GM18907 (cell line): ENCODE data around the gene TCL1A.
"Not testable (repeated sequence)": the region's sequence is repeated elsewhere in the genome, so short reads cannot be mapped to it uniquely, and the experiment has no call there.

Experiments used
- ATAC-seq: cut with Tn5 transposase; IDR thresholded peaks from one replicate; pipeline ENCODE4 v1.9.1; 2021; ENCODE audit warnings: mild to moderate bottlenecking, moderate library complexity; ENCODE audit not compliant: unreplicated experiment

The TCL1A gene

GRCh38 chr14:95679148-95679815, 34.6 kb downstream of the TCL1A start:
- ATAC-seq, result no peak

GRCh38 chr14:95677179-95677835, 36.6 kb downstream of the TCL1A start:
- no peak for ATAC-seq

GRCh38 chr14:95675486-95675885, 38.4 kb downstream of the TCL1A start:
- ATAC-seq, result no peak

- ATAC-seq, result no peak
Measured at GRCh38 chr14:95674613-95675012, 39.3 kb downstream of the TCL1A start.

DNA sequence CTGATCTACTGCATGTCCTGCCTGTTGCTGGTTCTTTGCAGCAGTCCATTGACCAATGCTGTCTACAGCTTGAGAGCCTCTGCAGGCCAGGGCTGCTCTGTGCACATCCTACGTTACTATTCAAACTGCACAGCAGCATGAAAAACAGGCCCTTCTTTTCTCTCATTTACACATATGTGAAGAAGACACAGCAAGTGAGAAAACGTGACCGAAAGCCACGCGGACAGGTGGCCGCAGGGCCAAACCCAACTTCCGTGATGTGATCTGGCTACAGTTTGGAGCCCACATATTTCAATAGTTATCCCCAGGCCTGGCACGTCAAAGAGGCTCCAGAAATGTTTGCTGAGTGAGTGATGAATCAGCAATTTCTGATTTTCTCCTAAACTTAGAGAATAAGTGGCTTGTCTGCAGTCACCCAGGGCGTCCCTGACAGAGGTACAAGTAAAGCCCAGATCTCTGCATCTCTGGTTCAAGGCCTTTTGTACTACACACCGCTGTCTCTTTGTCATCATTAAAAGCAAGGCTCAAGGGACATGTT, 45.6 kb downstream of the TCL1A start:
- no peak for ATAC-seq

DNA sequence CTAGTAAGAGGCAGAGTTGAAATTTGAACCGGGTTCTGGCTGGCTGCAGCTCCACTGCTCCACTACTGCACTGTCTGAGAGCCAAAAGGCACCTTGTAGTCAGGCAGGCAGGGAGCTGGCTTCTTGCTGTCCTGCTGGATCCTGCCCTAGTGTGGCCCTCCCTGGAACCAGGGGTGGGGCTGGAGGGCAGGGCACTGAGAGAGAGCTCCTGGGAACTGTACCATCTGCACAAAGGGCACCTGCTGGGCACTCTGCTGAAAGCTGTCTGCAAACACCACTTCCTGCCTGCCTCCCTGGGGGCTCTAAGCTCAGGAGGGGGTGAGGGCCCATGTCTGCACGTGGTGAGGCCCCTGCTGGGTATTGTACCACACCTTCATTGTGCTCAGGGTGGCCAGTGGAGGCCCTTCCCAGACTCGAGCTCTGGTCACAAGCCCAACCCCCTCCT, 46.7 kb downstream of the TCL1A start:
- ATAC-seq, result peak; percentile 35

- ATAC-seq, result no peak
Measured at GRCh38 chr14:95666450-95666849, 47.5 kb downstream of the TCL1A start.

- not testable (repeated sequence) for ATAC-seq
Measured at GRCh38 chr14:95665530-95665929, 48.4 kb downstream of the TCL1A start.

DNA sequence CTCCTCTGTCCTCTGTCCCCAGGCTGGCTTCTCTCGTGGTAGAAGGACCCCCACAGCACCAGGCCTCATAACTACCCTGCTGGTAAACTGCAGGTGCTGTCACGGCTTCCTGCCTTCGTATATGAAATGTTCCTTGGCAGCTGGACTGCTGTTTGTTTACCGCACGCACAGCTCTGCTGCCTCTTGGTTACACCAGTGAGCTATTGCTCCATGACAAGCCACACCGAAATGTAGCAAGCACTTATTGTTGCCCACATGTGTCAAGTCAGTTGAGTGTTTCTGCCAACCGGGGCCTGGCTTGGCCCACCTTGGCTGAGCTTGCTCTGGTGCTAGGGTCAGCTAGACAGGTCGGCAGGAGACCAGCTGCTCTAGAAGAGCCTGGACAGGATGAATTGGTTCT, 49.4 kb downstream of the TCL1A start:
- ATAC-seq, result peak; percentile 35

- ATAC-seq, result no peak
Measured at GRCh38 chr14:95664066-95664465, 49.9 kb downstream of the TCL1A start.

GRCh38 chr14:95663226-95663797, 50.6 kb downstream of the TCL1A start:
- no peak for ATAC-seq

GRCh38 chr14:95662376-95663186, 51.3 kb downstream of the TCL1A start:
- peak; percentile 40 for ATAC-seq

DNA sequence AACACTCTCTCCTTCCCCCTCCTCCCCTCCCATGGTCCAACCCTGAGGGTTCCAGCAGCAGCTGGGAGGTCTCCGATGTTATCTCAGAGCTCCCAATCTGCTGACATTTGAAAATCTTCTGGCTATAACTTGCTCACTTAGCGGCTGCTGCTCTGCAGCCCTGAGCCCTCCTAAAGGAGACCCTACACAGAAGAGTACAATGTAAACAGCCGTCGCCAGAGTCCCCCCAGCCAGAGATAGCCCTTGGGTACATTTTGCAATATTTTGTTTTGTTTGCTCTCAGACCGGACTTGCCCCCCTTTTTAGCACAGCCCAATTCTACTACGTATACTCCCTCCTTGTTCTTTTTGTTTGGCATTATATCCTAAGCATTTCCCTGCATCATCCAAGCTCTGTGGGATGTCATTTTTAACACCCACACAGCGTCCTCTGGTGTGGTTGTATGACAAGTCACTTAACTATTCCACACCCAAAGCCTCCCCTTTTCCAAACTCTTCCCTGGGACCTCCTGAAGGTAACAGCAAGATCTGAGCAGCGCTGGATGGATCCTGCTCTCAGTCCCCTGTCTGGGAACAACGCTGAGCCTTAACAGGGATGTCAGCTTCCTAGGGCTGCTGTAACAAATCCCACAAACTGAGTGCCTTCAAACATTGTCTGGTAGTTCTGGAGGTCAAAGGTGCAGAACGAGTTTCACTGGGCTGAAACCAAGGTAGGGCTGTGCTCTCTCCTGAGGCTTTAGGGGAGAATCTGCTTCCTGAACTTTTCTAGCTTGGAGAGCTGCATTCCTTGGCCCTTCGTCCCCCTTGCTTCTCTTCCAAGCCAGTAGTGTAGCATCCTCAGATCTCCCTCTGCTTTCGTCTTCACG, 53.0 kb downstream of the TCL1A start:
- ATAC-seq, result no peak

DNA sequence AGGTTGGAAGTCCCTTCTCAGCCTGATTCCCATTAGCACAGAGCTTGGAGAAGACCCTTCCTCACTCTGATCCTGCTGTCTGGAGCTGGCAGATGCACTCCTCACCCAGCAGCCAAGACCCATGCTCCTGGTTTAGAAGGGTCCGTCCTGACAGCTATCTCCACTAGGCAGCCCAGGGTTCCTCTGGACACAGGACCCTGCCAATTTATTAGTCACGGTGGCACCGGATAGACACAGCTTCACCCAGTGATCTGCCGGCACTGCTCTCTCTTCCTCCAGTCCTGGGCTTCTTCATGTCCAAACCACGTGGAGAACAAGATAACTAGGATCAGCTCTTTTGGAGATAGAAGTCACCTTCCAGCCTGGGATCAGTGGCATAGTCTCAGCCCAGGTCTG, 53.9 kb downstream of the TCL1A start:
- no peak for ATAC-seq
